HepG2 (cell line): Measurements from ENCODE around the gene NOXRED1. TPM values are rescaled to one million over a fixed set of nuclear protein-coding genes. Genes with fewer than 3 reads are reported as not detected.
A peak's percentile ranks its signal among the peaks of the same experiment; 100 is the strongest.

Experiments used
- ATAC-seq: fragments of 200-7000 bp; cut with Tn5 transposase; 3 replicates; pipeline ENCODE4 v1.9.1; 2020; ENCODE audit warnings: mild to moderate bottlenecking, moderate library complexity
- BruUV-seq: library from RNA; stranded (reverse); fragments of 400-500 nt; replicated peaks from 2 replicates; lab custom pipeline; 2021; lab: Mats Ljungman, UMichigan
- CTCF ChIA-PET: fragments of 300-600 bp; formaldehyde crosslinking; extraction: SDS; loops from one replicate; lab custom pipeline; 2021; ENCODE audit warnings: low total read pairs, inconsistent platforms, low intra/inter-chr PET ratio; lab: Yijun Ruan, JAX
- POLR2A ChIA-PET: fragments of 350-600 bp; sonication (Branson Sonifier 250); formaldehyde crosslinking; loops from one replicate; lab custom pipeline; 2020; ENCODE audit warnings: antibody characterized with exemption, inconsistent platforms; lab: Yijun Ruan, JAX
- DNase-seq: peaks from one replicate; pipeline ENCODE4 v3.0.0-alpha.2; 2015; ENCODE audit warnings: low spot score
- FAIRE-seq: peaks from 3 replicates; lab custom pipeline; 2011; peaks lifted over from hg19 to GRCh38; lab: Jason Lieb, UNC
- H2AFZ ChIP-seq: one replicate; pipeline ENCODE4 v1.6.1; 2011; ENCODE audit warnings: low read length, inconsistent platforms
- H3K27ac ChIP-seq: fragments of 300-600 bp; 3 replicates; pipeline ENCODE4 v1.8.0; 2011; ENCODE audit warnings: mixed run types, mild to moderate bottlenecking, mixed read lengths, low read length, inconsistent platforms; ENCODE audit not compliant: insufficient read depth; ENCODE audit errors: extremely low read length
- H3K27me3 ChIP-seq, 2 experiments: fragments of 200-600 bp in 1 of 2; 2 replicates in 1 of 2; 3 replicates in 1 of 2; pipeline versions ENCODE4 v1.6.0 to v1.8.0; 2011; ENCODE audit warnings: low read length in 2 of 2, mild to moderate bottlenecking in 2 of 2, moderate library complexity in 2 of 2, inconsistent platforms in 1 of 2; ENCODE audit not compliant: insufficient read depth in 2 of 2, control insufficient read depth in 1 of 2
- H3K36me3 ChIP-seq, 2 experiments: fragments of 200-600 bp in 1 of 2; replicated peaks in 1 of 2; 2 replicates in 1 of 2; 3 replicates in 1 of 2; pipeline versions ENCODE4 v1.5.1 to v1.8.0; 2011; ENCODE audit warnings: low read length in 2 of 2, inconsistent platforms in 1 of 2; ENCODE audit not compliant: insufficient read depth in 2 of 2, control insufficient read depth in 1 of 2
- H3K4me1 ChIP-seq: 2 replicates; pipeline ENCODE4 v1.5.1; 2012; ENCODE audit warnings: low read length, inconsistent platforms; ENCODE audit not compliant: insufficient read depth
- H3K4me2 ChIP-seq: 2 replicates; pipeline ENCODE4 v1.6.0; 2011; ENCODE audit warnings: low read depth, low read length, inconsistent platforms
- H3K4me3 ChIP-seq, 3 experiments: fragments of 200-600 bp in 1 of 3; sonication (generic), shearing (Covaris generic) in 1 of 3; replicated peaks in 1 of 3; 2 replicates each; pipeline ENCODE4 v1.5.1; 2011 to 2016; ENCODE audit warnings: low read length in 3 of 3, inconsistent platforms in 2 of 3, low read depth in 2 of 3, mild to moderate bottlenecking in 2 of 3, control low read depth in 1 of 3, mixed read lengths in 1 of 3; ENCODE audit not compliant: insufficient read depth in 1 of 3
- H3K79me2 ChIP-seq: one replicate; pipeline ENCODE4 v1.6.1; 2011; ENCODE audit warnings: low read length, inconsistent platforms; ENCODE audit not compliant: insufficient read depth
- H3K9ac ChIP-seq: 2 replicates; pipeline ENCODE4 v1.6.0; 2011; ENCODE audit warnings: mild to moderate bottlenecking, low read depth, low read length, inconsistent platforms; ENCODE audit not compliant: insufficient read depth
- H3K9me3 ChIP-seq: 2 replicates; pipeline ENCODE4 v1.5.1; 2012; ENCODE audit warnings: mild to moderate bottlenecking, low read length
- H4K20me1 ChIP-seq: 2 replicates; pipeline ENCODE4 v1.6.0; 2011; ENCODE audit warnings: inconsistent platforms, mild to moderate bottlenecking, low read length, moderate library complexity; ENCODE audit not compliant: insufficient read depth
- AHR ChIP-seq: IDR thresholded peaks from 2 replicates; pipeline ENCODE4 v1.6.1; 2018; ENCODE audit warnings: missing genetic modification reagents, missing compliant biosample characterization
- KAT7 ChIP-seq: IDR thresholded peaks from 2 replicates; pipeline ENCODE4 v1.6.1; 2018; ENCODE audit warnings: borderline replicate concordance, missing compliant biosample characterization
- KDM5A ChIP-seq: fragments of 200-600 bp; sonication (generic); IDR thresholded peaks from 2 replicates; pipeline ENCODE4 v1.7.0; 2018; ENCODE audit warnings: antibody characterized with exemption, mild to moderate bottlenecking, low read length, borderline replicate concordance
- PHF8 ChIP-seq: sonication (generic); formaldehyde crosslinking; IDR thresholded peaks from 2 replicates; pipeline ENCODE4 v1.5.0; 2020; ENCODE audit warnings: missing genetic modification reagents
- RXRB ChIP-seq: IDR thresholded peaks from 2 replicates; pipeline ENCODE4 v1.6.1; 2016; ENCODE audit warnings: borderline replicate concordance, missing genetic modification reagents, missing compliant biosample characterization
- ZMYM4 ChIP-seq: sonication (generic); formaldehyde crosslinking; IDR thresholded peaks from 2 replicates; pipeline ENCODE4 v1.8.1; 2023; ENCODE audit warnings: mild to moderate bottlenecking, missing genetic modification reagents
- ZNF430 ChIP-seq: sonication (generic); formaldehyde crosslinking; IDR thresholded peaks from 2 replicates; pipeline ENCODE4 v1.9.0; 2021; ENCODE audit warnings: mild to moderate bottlenecking, missing genetic modification reagents
- ZNF547 ChIP-seq: sonication (generic); formaldehyde crosslinking; IDR thresholded peaks from 2 replicates; pipeline ENCODE4 v1.5.1; 2020; ENCODE audit warnings: mild to moderate bottlenecking, missing genetic modification reagents
- ZNF567 ChIP-seq: sonication (generic); formaldehyde crosslinking; IDR thresholded peaks from 2 replicates; pipeline ENCODE4 v1.8.1; 2023; ENCODE audit warnings: mild to moderate bottlenecking, missing genetic modification reagents, borderline replicate concordance
- ZNF746 ChIP-seq: sonication (generic); formaldehyde crosslinking; IDR thresholded peaks from 2 replicates; pipeline ENCODE4 v1.8.0; 2022; ENCODE audit warnings: mild to moderate bottlenecking, missing genetic modification reagents
- ZNF790 ChIP-seq: sonication (generic); formaldehyde crosslinking; IDR thresholded peaks from 2 replicates; pipeline ENCODE4 v1.8.0; 2022; ENCODE audit warnings: missing genetic modification reagents, mild to moderate bottlenecking, borderline replicate concordance
- WGBS: methylation state at CpG from one replicate; pipeline ENCODE4 v1.1.6; 2017; ENCODE audit warnings: low lambda C conversion rate; 5-methylcytosine and 5-hydroxymethylcytosine counted together
- in situ Hi-C: cut with HindIII; loops from 2 replicates; pipeline ENCODE4 v1.10.0; 2017; ENCODE audit warnings: low pct_unique_long_range_greater_than_20kb; ENCODE audit not compliant: extremely low pct_ligation_motif_present
- intact Hi-C: fragments of 100-400 bp; cut with micrococcal nuclease; formaldehyde crosslinking; loops from one replicate; pipeline ENCODE4 v1.10.0; 2022; ENCODE audit not compliant: unreplicated experiment
- polyA plus RNA-seq, 8 experiments: library from polyadenylated mRNA; depleted of rRNA in 3 of 8; stranded (reverse) in 7 of 8; unstranded in 1 of 8; fragments of >200 nt; fragmentation: Illumina TruSeq in 4 of 8; extraction: Trizol in 4 of 8; gene quantifications; 2 replicates each; pipeline versions ENCODE4 v1.2.1 to v1.2.3, GENCODE V29; 2011 to 2016; ENCODE audit warnings: low read depth in 4 of 8, missing spikeins in 1 of 8, mixed read lengths in 1 of 8; ENCODE audit not compliant: insufficient read depth in 1 of 8
- total RNA-seq, 5 experiments: library from RNA; depleted of rRNA; stranded (reverse); fragments of >200 nt; fragmentation: Illumina TruSeq; extraction: Trizol; gene quantifications; 2 replicates each; pipeline ENCODE4 v1.2.3, GENCODE V29; 2016; ENCODE audit warnings: low read depth in 1 of 5
- TF ChIP-seq, protein P1 (sequence below): sonication (generic); formaldehyde crosslinking; IDR thresholded peaks from 2 replicates; pipeline ENCODE4 v1.8.0; 2022; ENCODE audit warnings: low read depth, missing genetic modification reagents
- TF ChIP-seq, protein P2 (sequence below): sonication (generic); formaldehyde crosslinking; IDR thresholded peaks from 2 replicates; pipeline ENCODE4 v1.8.1; 2023; ENCODE audit warnings: mild to moderate bottlenecking, inconsistent platforms, moderate library complexity, missing genetic modification reagents, borderline replicate concordance

The NOXRED1 gene
- total and polyA plus RNA-seq, 2 of the 13 experiments (the other 11 are each of a cell fraction or from before 2014, with no cell fraction given): 0.24 to 0.41 TPM

DNA sequence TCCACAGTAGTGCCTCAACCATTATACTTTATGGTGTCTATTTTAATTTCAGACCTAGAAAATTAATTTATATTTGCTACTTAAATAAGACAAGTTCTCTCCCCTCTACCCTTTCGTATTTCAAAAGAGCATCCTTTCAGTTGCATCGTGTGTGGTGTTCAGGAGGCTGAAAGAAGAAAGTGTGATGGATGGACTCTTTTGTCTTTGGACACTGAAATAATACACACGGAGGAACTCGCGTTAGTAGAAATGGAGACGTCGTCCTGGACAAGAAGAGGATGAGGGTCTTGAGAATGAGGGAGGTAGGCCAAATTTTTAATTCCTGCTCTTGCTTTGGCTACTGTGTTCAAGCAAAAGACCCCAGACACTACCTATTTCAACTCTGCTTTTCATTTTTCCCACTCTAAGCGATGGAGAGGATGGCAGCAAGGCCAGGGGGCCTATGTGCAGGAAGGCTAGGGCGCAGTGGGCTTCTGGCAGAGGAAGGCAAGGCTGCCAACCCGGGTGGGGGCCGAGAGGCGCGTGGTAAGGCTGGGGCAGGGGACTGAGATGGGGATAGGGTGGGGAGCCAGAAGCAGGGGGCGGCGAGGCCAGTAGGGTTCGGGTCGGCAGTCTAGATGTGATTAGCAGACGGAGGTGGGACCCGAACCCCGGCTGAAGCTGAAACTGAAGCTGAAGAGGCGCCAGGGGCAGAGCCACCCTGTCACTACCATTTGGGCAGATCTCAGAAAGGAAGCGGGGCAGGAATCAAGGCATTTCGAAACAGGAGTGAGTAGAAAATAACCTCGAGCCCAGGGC is 47.2 kb downstream of the NOXRED1 start:
- CTCF ChIA-PET: no interaction called here
- H3K79me2 ChIP-seq: peaks cover 11% of the 10 kb centered on the region
- H3K9ac ChIP-seq: peak overlapping the region; percentile 88
- peaks cover 59% of the 10 kb centered on the region for H3K4me1 ChIP-seq
- 8% methylated on average over 22 of the region's 24 CpGs for WGBS
- ATAC-seq (peak; percentile 18), FAIRE-seq (no peak), DNase-seq (no peak)
- BruUV-seq: no TSS peak
- intact Hi-C loops: loop anchor here (5.0 kb wide), 2 partner anchors 39 to 54 kb away; partner anchors contain the start of genes GSTZ1 and POMT2
- no peaks in the 10 kb centered on the region for H3K27me3 ChIP-seq
- H3K4me3 ChIP-seq: peak overlapping the region; percentile 97 to 99 (median 99)
- in situ Hi-C loops: no loop called here
- H3K27ac ChIP-seq: peak overlapping the region; percentile 82
- H4K20me1 ChIP-seq: no peaks in the 10 kb centered on the region
- H3K4me2 ChIP-seq: peak overlapping the region; percentile 94
- H2AFZ ChIP-seq: no peak overlapping the region
- H3K9me3 ChIP-seq: no peaks in the 10 kb centered on the region
- H3K36me3 ChIP-seq: no peaks in the 10 kb centered on the region
- POLR2A ChIA-PET: interaction anchor here (1.0 to 1.9 kb wide), 7 partner anchors 12 to 83 kb away, joined by 4 to 21 read pairs (median 5); partner anchors contain the start of genes GSTZ1 and POMT2
- TF ChIP-seq AHR (CRISPR knock-in tag) (0 out of 2 replicates have a peak, but pooled peaks have one; percentile 13), PHF8 (peak; percentile 6; the same call in 1 of the 2 replicates), KDM5A (0 out of 2 replicates have a peak, but pooled peaks have one; percentile 18), KAT7 (0 out of 2 replicates have a peak, but pooled peaks have one; percentile 16), ZMYM4 (CRISPR knock-in tag) (0 out of 2 replicates have a peak, but pooled peaks have one; percentile 9), RXRB (no peak), ZNF790 (CRISPR knock-in tag) (0 out of 2 replicates have a peak, but pooled peaks have one; percentile 39), ZNF567 (CRISPR knock-in tag) (0 out of 2 replicates have a peak, but pooled peaks have one; percentile 7), ZNF746 (0 out of 2 replicates have a peak, but pooled peaks have one; percentile 28), ZNF547 (CRISPR knock-in tag) (peak; percentile 4; the same call in 1 of the 2 replicates), ZNF430 (0 out of 2 replicates have a peak, but pooled peaks have one; percentile 7)
- TF ChIP-seq, protein P1, sequence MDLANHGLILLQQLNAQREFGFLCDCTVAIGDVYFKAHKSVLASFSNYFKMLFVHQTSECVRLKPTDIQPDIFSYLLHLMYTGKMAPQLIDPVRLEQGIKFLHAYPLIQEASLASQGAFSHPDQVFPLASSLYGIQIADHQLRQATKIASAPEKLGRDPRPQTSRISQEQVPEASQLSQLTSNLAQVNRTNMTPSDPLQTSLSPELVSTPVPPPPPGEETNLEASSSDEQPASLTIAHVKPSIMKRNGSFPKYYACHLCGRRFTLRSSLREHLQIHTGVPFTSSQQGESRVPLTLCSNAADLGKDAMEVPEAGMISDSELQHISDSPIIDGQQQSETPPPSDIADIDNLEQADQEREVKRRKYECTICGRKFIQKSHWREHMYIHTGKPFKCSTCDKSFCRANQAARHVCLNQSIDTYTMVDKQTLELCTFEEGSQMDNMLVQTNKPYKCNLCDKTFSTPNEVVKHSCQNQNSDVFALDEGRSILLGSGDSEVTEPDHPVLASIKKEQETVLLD: no peak
- TF ChIP-seq, protein P2, sequence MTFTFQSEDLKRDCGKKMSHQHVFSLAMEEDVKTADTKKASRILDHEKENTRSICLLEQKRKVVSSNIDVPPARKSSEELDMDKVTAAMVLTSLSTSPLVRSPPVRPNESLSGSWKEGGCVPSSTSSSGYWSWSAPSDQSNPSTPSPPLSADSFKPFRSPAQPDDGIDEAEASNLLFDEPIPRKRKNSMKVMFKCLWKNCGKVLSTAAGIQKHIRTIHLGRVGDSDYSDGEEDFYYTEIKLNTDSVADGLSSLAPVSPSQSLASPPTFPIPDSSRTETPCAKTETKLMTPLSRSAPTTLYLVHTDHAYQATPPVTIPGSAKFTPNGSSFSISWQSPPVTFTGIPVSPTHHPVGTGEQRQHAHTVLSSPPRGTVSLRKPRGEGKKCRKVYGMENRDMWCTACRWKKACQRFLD (CRISPR knock-in tag): no peak
